ENCODE results near the gene GRHL1. TPM values are rescaled to one million over a fixed set of nuclear protein-coding genes. Genes with fewer than 3 reads are reported as not detected.

Gene GRHL1
- total and polyA plus RNA-seq, 2 experiments from 2014 or later, result 2.9 to 4.2 TPM

GRCh38 chr2:9982248-9982647 lies 30.8 kb downstream of the GRHL1 start (continued):
- TF ChIP-seq ZNF462 (CRISPR knock-in tag; IDR thresholded peaks at IDR 0.05) (no peak), EZH2phosphoT487 (IDR thresholded peaks at IDR 0.05; ENCODE audit: unreplicated experiment) (no peak)

GRCh38 chr2:9982891-9983290 lies 31.4 kb downstream of the GRHL1 start:
- Histone ChIP-seq H2AFZ (no peak overlapping the region), H3K27ac (ENCODE audit: low read depth) (no peak overlapping the region), H4K20me1 (replicated peaks; ENCODE audit: insufficient read depth) (0 out of 2 replicates have a peak, but pooled peaks cover 2% of the 10 kb centered on the region), H3K27me3 (ENCODE audit: insufficient read depth) (no peaks in the 10 kb centered on the region), H3K36me3 (ENCODE audit: insufficient read depth) (no peaks in the 10 kb centered on the region), H3K4me3 (no peak overlapping the region), H3F3A (replicated peaks; ENCODE audit: low read depth) (no peaks in the 10 kb centered on the region), H3K79me2 (replicated peaks; ENCODE audit: insufficient read depth) (no peaks in the 10 kb centered on the region), H3K4me2 (no peak overlapping the region), H3K4me1 (ENCODE audit: insufficient read depth) (no peaks in the 10 kb centered on the region), H3K9me2 (ENCODE audit: insufficient read depth) (0 out of 2 replicates have a peak, but pooled peaks cover 3% of the 10 kb centered on the region)
- ATAC-seq (no peak), DNase-seq (ENCODE audit: low spot score) (no peak)
- H3K9me3 Mint-ChIP-seq, result no peaks in the 10 kb centered on the region
- no peak overlapping the region for H3K27ac Mint-ChIP-seq
- H3K27me3 Mint-ChIP-seq (ENCODE audit: insufficient read depth, low read depth, poor library complexity), result peaks cover 2% of the 10 kb centered on the region
- no peaks in the 10 kb centered on the region for H3K4me1 Mint-ChIP-seq
- H3K36me3 Mint-ChIP-seq (ENCODE audit: low read depth), result no peaks in the 10 kb centered on the region
- no peak overlapping the region for H3K4me3 Mint-ChIP-seq
- TF ChIP-seq STAT1 (IDR thresholded peaks at IDR 0.05; ENCODE audit: unreplicated experiment) (no peak), JUNB (IDR thresholded peaks at IDR 0.05; ENCODE audit: unreplicated experiment) (no peak), NANOG (IDR thresholded peaks at IDR 0.05; ENCODE audit: borderline replicate concordance) (no peak), ZNF462 (CRISPR knock-in tag; IDR thresholded peaks at IDR 0.05) (no peak), POLR2AphosphoS5 (IDR thresholded peaks at IDR 0.05; ENCODE audit: low read depth) (no peak), EZH2phosphoT487 (IDR thresholded peaks at IDR 0.05; ENCODE audit: unreplicated experiment) (no peak), ZNF331 (CRISPR knock-in tag; IDR thresholded peaks at IDR 0.05; ENCODE audit: low read depth) (no peak)
